NOMO-1 treated with dmso at 0.1 percent for 144 hours (cell line): Measurements from ENCODE around the gene LAIR2.

Experiments used
- DNase-seq: peaks from one replicate; lab custom pipeline; 2025; ENCODE audit not compliant: unreplicated experiment; lab: John Stamatoyannopoulos, UW

LAIR2 gene

DNA sequence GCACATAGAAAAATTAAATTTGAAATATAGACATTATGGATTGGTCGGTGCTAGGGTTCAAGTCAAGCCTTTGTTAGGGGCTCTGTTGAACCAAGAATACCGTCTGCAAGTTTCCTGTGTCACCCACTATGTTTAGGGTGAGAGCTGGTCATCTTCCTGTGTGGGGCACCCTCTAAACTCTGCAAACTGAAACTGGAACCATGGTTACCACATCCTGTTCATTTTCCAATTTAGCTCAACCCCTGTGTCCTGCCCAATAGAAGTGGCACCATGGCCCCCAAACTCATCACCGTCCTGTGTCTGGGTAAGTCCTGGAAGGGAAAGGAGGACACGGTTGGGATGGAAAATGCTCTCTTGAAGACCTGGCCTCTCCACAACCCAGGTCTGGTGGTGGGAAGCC lies 29.9 kb downstream of the LAIR2 start:
- DNase-seq = no peak

GRCh38 chr19:54533476-54533875 lies 30.8 kb downstream of the LAIR2 start:
- DNase-seq = no peak

GRCh38 chr19:54534156-54534555 lies 31.5 kb downstream of the LAIR2 start:
- DNase-seq = no peak

- no peak for DNase-seq
Observed at GRCh38 chr19:54535601-54536000, 33.0 kb downstream of the LAIR2 start.

- DNase-seq = no peak
Observed at GRCh38 chr19:54536956-54537355, 34.3 kb downstream of the LAIR2 start.

- no peak for DNase-seq
Observed at GRCh38 chr19:54541712-54542111, 39.1 kb downstream of the LAIR2 start.

DNA sequence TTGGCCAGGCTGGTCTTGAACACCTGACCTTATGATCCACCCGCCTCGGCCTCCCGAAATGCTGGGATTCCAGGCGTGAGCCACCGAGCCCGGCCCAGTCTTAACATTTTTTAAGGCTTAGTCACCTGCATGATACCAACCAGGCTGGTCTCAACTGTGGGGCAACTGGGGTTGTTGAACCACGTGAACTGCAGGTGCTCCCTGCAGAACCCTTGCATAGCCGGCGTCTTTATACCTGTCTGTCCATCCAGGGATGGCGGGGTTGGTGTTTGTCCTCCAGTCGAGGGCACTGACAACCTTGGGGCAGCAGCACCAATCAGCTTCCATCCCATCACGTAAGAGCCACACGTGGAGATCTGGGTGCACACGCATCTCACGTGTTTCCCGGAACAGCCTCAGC lies 46.2 kb downstream of the LAIR2 start:
- DNase-seq = no peak

DNA sequence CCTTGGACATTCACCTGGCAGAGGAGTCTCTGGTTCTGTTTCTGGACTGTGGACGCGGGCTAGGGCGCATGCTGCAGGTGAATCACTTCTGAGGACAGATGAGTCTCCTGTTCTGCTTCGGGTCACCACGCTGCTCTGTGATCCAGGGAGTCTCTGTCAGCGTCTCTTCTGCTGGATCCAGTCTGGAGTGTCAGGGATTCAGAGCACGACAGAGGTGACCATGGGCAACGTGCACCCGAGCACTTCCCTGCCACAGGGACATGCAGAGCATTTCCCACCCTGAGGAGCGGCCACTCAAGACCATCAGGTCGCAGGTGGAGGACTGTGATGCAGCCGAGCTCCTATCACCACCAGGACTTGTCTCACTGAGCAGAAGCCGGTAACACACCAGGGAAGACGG lies 46.6 kb downstream of the LAIR2 start:
- DNase-seq = no peak

DNA sequence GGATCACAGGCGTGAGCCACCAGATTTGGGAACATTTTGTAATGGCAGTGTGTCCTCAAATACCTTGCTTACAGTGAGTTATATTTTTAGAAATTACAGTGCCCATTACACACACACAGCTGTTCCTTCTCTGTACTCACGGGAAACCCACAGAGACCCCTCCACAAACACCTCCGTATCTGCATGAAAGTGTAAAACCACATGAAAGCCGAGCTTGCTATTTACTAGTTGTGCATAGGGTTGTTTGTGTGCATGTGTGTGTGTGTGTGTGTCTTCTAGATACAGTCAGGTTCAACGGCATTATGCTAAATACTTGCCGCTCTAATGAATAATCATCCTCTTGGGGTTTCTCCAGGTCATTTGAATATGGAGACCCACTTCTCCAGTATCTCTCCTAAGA lies 48.7 kb downstream of the LAIR2 start:
- no peak for DNase-seq

- DNase-seq = no peak
Observed at GRCh38 chr19:54551950-54552912, 49.6 kb downstream of the LAIR2 start.

DNA sequence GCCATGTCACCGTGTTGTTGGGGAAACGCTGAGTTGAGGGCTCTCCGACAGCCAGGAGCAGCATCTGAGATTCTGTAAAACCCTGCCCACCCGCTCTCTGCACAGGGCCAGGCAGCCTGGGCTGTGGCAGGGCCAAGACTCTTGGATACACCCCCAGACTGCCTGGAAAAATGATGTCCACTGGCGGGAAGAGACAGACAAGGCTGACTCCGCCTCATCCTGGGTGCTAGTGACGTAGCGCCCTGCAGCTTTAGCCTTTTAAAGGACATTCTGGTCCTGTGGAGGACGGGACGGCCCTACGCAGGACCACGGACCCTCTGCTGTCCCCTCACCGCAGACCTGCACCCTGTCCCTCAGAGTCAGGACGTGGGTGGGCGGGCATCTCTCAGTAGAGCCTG lies 50.3 kb downstream of the LAIR2 start:
- DNase-seq = no peak

DNA sequence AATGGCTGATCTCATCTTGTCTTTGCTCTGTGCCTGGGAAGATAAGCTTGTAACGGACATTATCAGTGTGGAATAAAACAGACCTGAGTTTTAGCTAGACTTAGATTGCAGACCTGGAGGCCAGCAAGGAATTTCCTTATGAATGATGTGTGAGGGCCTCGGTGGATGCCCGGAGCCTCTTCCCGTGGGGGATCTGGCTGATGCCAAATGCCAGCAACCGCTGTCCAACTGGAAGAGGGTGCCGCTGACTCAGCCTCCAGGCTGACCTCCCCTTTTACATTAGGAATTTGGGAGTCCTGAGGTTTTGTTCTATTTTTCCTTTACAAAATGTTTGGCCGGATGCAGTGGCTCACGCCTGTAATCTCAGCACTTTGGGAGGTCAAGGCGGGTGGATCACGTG lies 51.4 kb downstream of the LAIR2 start:
- DNase-seq = no peak

DNA sequence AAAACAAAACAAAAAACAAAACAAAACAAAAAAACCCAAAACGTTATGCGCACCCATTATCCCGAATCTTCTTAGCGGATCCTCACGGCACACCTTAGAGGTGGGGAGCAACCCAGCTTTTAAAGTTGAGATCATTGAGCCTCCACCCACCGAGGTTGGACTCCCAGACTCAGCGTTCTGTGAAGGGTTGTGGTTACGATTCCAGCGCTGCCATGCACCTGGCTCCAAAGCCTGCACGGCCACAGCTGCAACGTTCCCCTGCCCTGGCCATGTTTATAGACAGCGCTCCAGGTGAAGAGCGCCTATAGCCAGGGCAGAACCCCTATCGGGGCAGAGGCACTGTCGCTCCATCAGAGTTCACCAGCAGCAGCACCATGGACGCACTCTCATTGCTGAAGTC lies 52.3 kb downstream of the LAIR2 start:
- DNase-seq = no peak

GRCh38 chr19:54556194-54556593 lies 53.6 kb downstream of the LAIR2 start:
- DNase-seq = no peak

DNA sequence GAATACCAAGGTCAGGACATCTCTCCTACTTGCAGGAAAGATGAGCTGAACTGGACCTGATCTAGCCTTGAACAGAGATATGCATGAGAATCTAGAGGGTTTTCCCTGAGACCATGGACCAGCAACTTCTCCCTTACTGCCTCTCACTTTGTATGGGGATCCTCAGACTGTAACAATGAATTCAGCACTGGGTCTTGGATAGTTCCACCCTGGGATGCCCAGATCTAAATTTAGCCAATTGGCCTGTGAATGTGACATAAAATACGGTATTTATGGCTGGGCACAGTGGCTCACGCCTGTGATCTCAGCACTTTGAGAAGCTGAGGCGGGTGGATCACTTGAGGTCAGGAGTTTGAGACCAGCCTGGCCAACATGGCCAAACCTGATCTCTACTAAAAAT lies 55.7 kb downstream of the LAIR2 start:
- no peak for DNase-seq
